ENCODE data around the gene PRSS27.

The PRSS27 gene

DNA sequence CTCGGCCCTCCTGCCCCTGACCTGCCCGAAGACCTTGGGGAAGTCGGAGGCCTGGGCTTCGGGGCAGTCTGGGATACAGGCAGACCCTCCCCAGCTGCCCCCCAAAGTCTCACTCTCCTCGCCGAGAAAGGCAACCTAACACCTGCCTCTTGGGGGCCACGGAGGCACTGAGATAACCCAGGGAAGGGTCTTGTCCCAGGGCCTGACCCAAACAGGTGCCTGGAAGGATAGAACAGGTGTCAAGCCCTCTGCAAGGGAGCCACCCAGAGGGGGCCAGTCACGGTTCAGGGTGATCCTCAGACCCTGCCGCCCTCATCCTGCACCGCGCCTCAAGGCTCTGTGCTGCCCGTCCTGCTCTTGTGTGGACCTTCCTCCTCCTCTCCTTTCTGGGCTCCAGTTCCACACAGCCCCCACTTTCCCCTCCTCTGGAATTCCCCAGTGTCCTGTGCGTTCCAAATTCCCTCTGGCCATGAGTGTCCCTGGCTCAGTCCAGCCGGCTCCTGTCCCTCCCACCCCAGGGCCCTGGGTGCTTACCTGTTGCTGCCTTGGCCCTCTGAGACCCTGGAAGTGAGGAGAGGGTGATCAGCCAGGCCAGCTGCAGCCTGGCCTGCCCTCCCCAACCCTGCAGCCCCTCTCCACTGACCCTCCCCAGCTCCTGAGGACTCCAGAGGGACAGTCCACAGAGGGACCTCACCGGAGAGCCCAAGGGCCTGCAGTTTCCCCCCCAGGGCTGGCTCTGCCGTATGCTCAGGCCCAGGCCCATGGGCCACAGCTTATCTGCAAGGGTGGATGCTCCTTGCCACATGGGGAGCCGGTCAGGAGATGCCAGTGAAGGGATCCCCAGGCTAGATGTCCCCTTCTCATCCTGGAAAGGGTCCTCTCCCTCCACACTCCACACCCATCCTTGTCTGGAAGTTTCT lies 3.8 kb downstream of the PRSS27 start:
- no peaks in the 10 kb centered on the region for H3K27me3 ChIP-seq (ENCODE audit: insufficient read depth, low read length, poor library complexity, severe bottlenecking)
- H3K36me3 ChIP-seq (ENCODE audit: insufficient read depth, low read length), result no peaks in the 10 kb centered on the region
- peaks cover 25% of the 10 kb centered on the region for H3K4me1 ChIP-seq (ENCODE audit: insufficient read depth, low read length, poor library complexity, severe bottlenecking)
- H3K79me2 ChIP-seq (ENCODE audit: insufficient read depth, low read length), result no peaks in the 10 kb centered on the region
- no peaks in the 10 kb centered on the region for H3F3A ChIP-seq (ENCODE audit: low read depth)
- H3K9me3 ChIP-seq (ENCODE audit: insufficient read depth, low read depth, low read length), result no peaks in the 10 kb centered on the region
- peak overlapping the region; percentile 75 for H3K4me2 ChIP-seq (ENCODE audit: low read depth, low read length, poor library complexity, severe bottlenecking)
- no peaks in the 10 kb centered on the region for H3K9me2 ChIP-seq (replicated peaks; ENCODE audit: low read depth, low read length)
- TF ChIP-seq CTCF (conservative IDR thresholded peaks at IDR 0.05; ENCODE audit: low read length) (no peak), EZH2phosphoT487 (IDR thresholded peaks at IDR 0.05; ENCODE audit: borderline replicate concordance) (no peak)
- H4K20me1 ChIP-seq (ENCODE audit: insufficient read depth, low read length, poor library complexity, severe bottlenecking), result no peaks in the 10 kb centered on the region
- peak overlapping the region; percentile 69 for H3K9ac ChIP-seq (ENCODE audit: low read depth, low read length, poor library complexity, severe bottlenecking)
- H3K4me3 ChIP-seq (ENCODE audit: low read length, poor library complexity, severe bottlenecking), result peak overlapping the region; percentile 69
- no peak overlapping the region for H2AFZ ChIP-seq (ENCODE audit: low read length)

DNA sequence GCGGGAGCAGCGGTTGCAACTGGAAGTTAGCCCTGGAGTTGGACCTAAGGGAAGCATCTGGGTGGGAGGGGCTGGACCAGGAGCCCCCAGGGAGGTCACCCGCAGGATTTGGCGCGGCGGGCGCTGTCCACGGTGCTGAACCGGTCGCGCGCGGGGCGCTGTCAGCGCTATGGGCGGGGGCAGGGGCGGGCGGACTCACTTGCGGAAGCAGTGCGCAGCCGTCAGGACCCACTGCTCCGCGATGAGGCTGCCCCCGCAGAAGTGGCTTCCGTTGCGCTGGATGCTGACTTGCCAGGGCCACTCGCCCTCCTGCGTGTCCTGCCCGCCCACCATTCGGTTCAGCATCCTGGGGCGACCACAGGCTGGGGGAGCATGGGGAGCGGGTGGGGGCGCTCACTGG lies 4.5 kb downstream of the PRSS27 start:
- Histone ChIP-seq H3K9ac (ENCODE audit: low read depth, low read length, poor library complexity, severe bottlenecking) (no peak overlapping the region), H3K79me2 (ENCODE audit: insufficient read depth, low read length) (no peaks in the 10 kb centered on the region), H4K20me1 (ENCODE audit: insufficient read depth, low read length, poor library complexity, severe bottlenecking) (no peaks in the 10 kb centered on the region), H3K4me3 (ENCODE audit: low read length, poor library complexity, severe bottlenecking) (peak overlapping the region; percentile 21), H3F3A (ENCODE audit: low read depth) (no peaks in the 10 kb centered on the region), H3K9me2 (replicated peaks; ENCODE audit: low read depth, low read length) (no peaks in the 10 kb centered on the region), H3K9me3 (ENCODE audit: insufficient read depth, low read depth, low read length) (no peaks in the 10 kb centered on the region), H3K4me1 (ENCODE audit: insufficient read depth, low read length, poor library complexity, severe bottlenecking) (peaks cover 25% of the 10 kb centered on the region), H3K36me3 (ENCODE audit: insufficient read depth, low read length) (no peaks in the 10 kb centered on the region), H3K27me3 (ENCODE audit: insufficient read depth, low read length, poor library complexity, severe bottlenecking) (no peaks in the 10 kb centered on the region), H2AFZ (ENCODE audit: low read length) (no peak overlapping the region), H3K4me2 (ENCODE audit: low read depth, low read length, poor library complexity, severe bottlenecking) (peak overlapping the region; percentile 75)
- TF ChIP-seq CTCF (conservative IDR thresholded peaks at IDR 0.05; ENCODE audit: low read length), result no peak
- TF ChIP-seq EZH2phosphoT487 (IDR thresholded peaks at IDR 0.05; ENCODE audit: borderline replicate concordance), result no peak

DNA sequence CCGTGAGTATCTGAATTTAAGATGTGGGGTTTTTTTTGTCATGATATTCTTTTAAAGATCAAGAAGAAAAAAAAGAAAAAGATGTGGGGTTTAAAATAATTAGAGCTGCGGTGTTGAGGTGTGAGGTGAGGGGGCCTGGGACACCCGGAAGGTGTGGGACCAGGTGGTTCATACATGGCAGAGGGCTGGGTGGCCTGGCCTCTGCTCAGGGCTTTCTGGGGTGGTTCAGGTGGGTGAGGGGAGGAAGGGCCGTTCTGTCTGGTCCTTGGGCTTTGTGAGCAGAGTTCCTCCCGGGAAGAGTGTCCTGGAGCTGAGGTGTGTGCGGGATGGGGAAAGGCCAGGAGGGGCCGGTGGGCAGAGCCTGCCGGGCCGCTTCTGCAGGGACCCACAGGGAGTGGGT lies 5.0 kb downstream of the PRSS27 start:
- TF ChIP-seq CTCF (conservative IDR thresholded peaks at IDR 0.05; ENCODE audit: low read length), result no peak
- no peak overlapping the region for H3K4me3 ChIP-seq (ENCODE audit: low read length, poor library complexity, severe bottlenecking)
- no peaks in the 10 kb centered on the region for H3F3A ChIP-seq (ENCODE audit: low read depth)
- H3K4me1 ChIP-seq (ENCODE audit: insufficient read depth, low read length, poor library complexity, severe bottlenecking), result peaks cover 25% of the 10 kb centered on the region
- H3K9ac ChIP-seq (ENCODE audit: low read depth, low read length, poor library complexity, severe bottlenecking), result no peak overlapping the region
- H3K9me2 ChIP-seq (replicated peaks; ENCODE audit: low read depth, low read length), result no peaks in the 10 kb centered on the region
- no peaks in the 10 kb centered on the region for H3K9me3 ChIP-seq (ENCODE audit: insufficient read depth, low read depth, low read length)
- H3K36me3 ChIP-seq (ENCODE audit: insufficient read depth, low read length), result no peaks in the 10 kb centered on the region
- no peak overlapping the region for H3K4me2 ChIP-seq (ENCODE audit: low read depth, low read length, poor library complexity, severe bottlenecking)
- H4K20me1 ChIP-seq (ENCODE audit: insufficient read depth, low read length, poor library complexity, severe bottlenecking), result no peaks in the 10 kb centered on the region
- H3K27me3 ChIP-seq (ENCODE audit: insufficient read depth, low read length, poor library complexity, severe bottlenecking), result no peaks in the 10 kb centered on the region
- no peak overlapping the region for H2AFZ ChIP-seq (ENCODE audit: low read length)
- H3K79me2 ChIP-seq (ENCODE audit: insufficient read depth, low read length), result no peaks in the 10 kb centered on the region

Data from Loucy (cell line).